Stimulated activated naive CD8-positive, alpha-beta T cell treated with anti-CD3 and anti-CD28 coated beads, Interleukin-15, Interleukin-2, amounts not matched to agents 100 ng/mL and 50 ng/mL, for 24 hours (primary cell): Measurements from ENCODE around the gene GZMH.
A peak's percentile ranks its signal among the peaks of the same experiment; 100 is the strongest.
"Not testable (repeated sequence)": the region's sequence is repeated elsewhere in the genome, so short reads cannot be mapped to it uniquely, and the experiment has no call there.

ENCODE experiments used
- H3K27ac Mint-ChIP-seq: one replicate; pipeline ENCODE4 v1.8.0; 2021; ENCODE audit warnings: mild to moderate bottlenecking, mixed read lengths
- H3K27me3 Mint-ChIP-seq: one replicate; pipeline ENCODE4 v1.8.0; 2021; ENCODE audit warnings: mixed read lengths
- H3K36me3 Mint-ChIP-seq: one replicate; pipeline ENCODE4 v1.8.0; 2021; ENCODE audit warnings: low read depth, mixed read lengths
- H3K4me1 Mint-ChIP-seq: one replicate; pipeline ENCODE4 v1.8.0; 2021; ENCODE audit warnings: low read depth, mixed read lengths
- H3K4me3 Mint-ChIP-seq: one replicate; pipeline ENCODE4 v1.8.0; 2021; ENCODE audit warnings: mild to moderate bottlenecking, mixed read lengths
- H3K9me3 Mint-ChIP-seq: one replicate; pipeline ENCODE4 v1.8.0; 2021; ENCODE audit warnings: mixed read lengths

Gene GZMH

GRCh38 chr14:24612196-24612595, 2.7 kb upstream of the GZMH start:
- Mint-ChIP-seq H3K4me1 (peaks cover 70% of the 10 kb centered on the region), H3K9me3 (peaks cover 9% of the 10 kb centered on the region), H3K27me3 (no peaks in the 10 kb centered on the region), H3K4me3 (no peak overlapping the region), H3K36me3 (no peaks in the 10 kb centered on the region), H3K27ac (peak overlapping the region; percentile 60)

- Mint-ChIP-seq H3K27ac (peak overlapping the region; percentile 51), H3K4me1 (peaks cover 74% of the 10 kb centered on the region), H3K4me3 (peak overlapping the region; percentile 83), H3K36me3 (no peaks in the 10 kb centered on the region), H3K27me3 (no peaks in the 10 kb centered on the region), H3K9me3 (peaks cover 9% of the 10 kb centered on the region)
Measured at GRCh38 chr14:24607635-24608514, 1.6 kb downstream of the GZMH start.

- no peaks in the 10 kb centered on the region for H3K27me3 Mint-ChIP-seq
- H3K9me3 Mint-ChIP-seq, result peaks cover 9% of the 10 kb centered on the region
- H3K27ac Mint-ChIP-seq, result peak overlapping the region; percentile 61
- H3K36me3 Mint-ChIP-seq, result no peaks in the 10 kb centered on the region
- H3K4me1 Mint-ChIP-seq, result peaks cover 66% of the 10 kb centered on the region
- peak overlapping the region; percentile 83 for H3K4me3 Mint-ChIP-seq
Measured at GRCh38 chr14:24607081-24607480, 2.4 kb downstream of the GZMH start.

GRCh38 chr14:24606297-24606696, 3.2 kb downstream of the GZMH start:
- H3K36me3 Mint-ChIP-seq, result no peaks in the 10 kb centered on the region
- no peaks in the 10 kb centered on the region for H3K27me3 Mint-ChIP-seq
- peaks cover 58% of the 10 kb centered on the region for H3K4me1 Mint-ChIP-seq
- peak overlapping the region; percentile 83 for H3K4me3 Mint-ChIP-seq
- H3K9me3 Mint-ChIP-seq, result peaks cover 3% of the 10 kb centered on the region
- peak overlapping the region; percentile 98 for H3K27ac Mint-ChIP-seq

- no peaks in the 10 kb centered on the region for H3K36me3 Mint-ChIP-seq
- peaks cover 54% of the 10 kb centered on the region for H3K4me1 Mint-ChIP-seq
- H3K4me3 Mint-ChIP-seq, result peak overlapping the region; percentile 83
- H3K9me3 Mint-ChIP-seq, result no peaks in the 10 kb centered on the region
- H3K27ac Mint-ChIP-seq, result peak overlapping the region; percentile 98
- H3K27me3 Mint-ChIP-seq, result no peaks in the 10 kb centered on the region
Measured at GRCh38 chr14:24605435-24606190, 3.9 kb downstream of the GZMH start.

- Mint-ChIP-seq H3K27me3 (peaks cover 11% of the 10 kb centered on the region), H3K36me3 (peaks cover 10% of the 10 kb centered on the region), H3K9me3 (peaks cover 30% of the 10 kb centered on the region), H3K4me1 (peaks cover 3% of the 10 kb centered on the region), H3K27ac (no peak overlapping the region), H3K4me3 (no peak overlapping the region)
Measured at GRCh38 chr14:24597403-24597802, 12.1 kb downstream of the GZMH start.

GRCh38 chr14:24595073-24595808, 14.2 kb downstream of the GZMH start:
- no peak overlapping the region for H3K4me3 Mint-ChIP-seq
- H3K4me1 Mint-ChIP-seq, result peaks cover 3% of the 10 kb centered on the region
- H3K27me3 Mint-ChIP-seq, result peaks cover 17% of the 10 kb centered on the region
- peaks cover 10% of the 10 kb centered on the region for H3K36me3 Mint-ChIP-seq
- no peak overlapping the region for H3K27ac Mint-ChIP-seq
- H3K9me3 Mint-ChIP-seq, result peaks cover 33% of the 10 kb centered on the region

GRCh38 chr14:24591004-24591403, 18.5 kb downstream of the GZMH start:
- H3K4me1 Mint-ChIP-seq, H3K36me3 Mint-ChIP-seq, H3K4me3 Mint-ChIP-seq, H3K27ac Mint-ChIP-seq: not testable (repeated sequence)
- peaks cover 20% of the 10 kb centered on the region for H3K27me3 Mint-ChIP-seq
- H3K9me3 Mint-ChIP-seq, result peaks cover 25% of the 10 kb centered on the region

- H3K4me1 Mint-ChIP-seq, H3K27ac Mint-ChIP-seq, H3K36me3 Mint-ChIP-seq, H3K4me3 Mint-ChIP-seq, H3K27me3 Mint-ChIP-seq: not testable (repeated sequence)
- H3K9me3 Mint-ChIP-seq, result peaks cover 18% of the 10 kb centered on the region
Measured at GRCh38 chr14:24584402-24584801, 25.1 kb downstream of the GZMH start.

GRCh38 chr14:24578558-24578957, 30.9 kb downstream of the GZMH start:
- Mint-ChIP-seq H3K27ac (no peak overlapping the region), H3K27me3 (no peaks in the 10 kb centered on the region), H3K9me3 (no peaks in the 10 kb centered on the region), H3K36me3 (no peaks in the 10 kb centered on the region), H3K4me1 (no peaks in the 10 kb centered on the region), H3K4me3 (no peak overlapping the region)

GRCh38 chr14:24576771-24577170, 32.7 kb downstream of the GZMH start:
- no peak overlapping the region for H3K4me3 Mint-ChIP-seq
- H3K9me3 Mint-ChIP-seq, result no peaks in the 10 kb centered on the region
- no peaks in the 10 kb centered on the region for H3K36me3 Mint-ChIP-seq
- H3K27me3 Mint-ChIP-seq, result no peaks in the 10 kb centered on the region
- H3K4me1 Mint-ChIP-seq, result no peaks in the 10 kb centered on the region
- no peak overlapping the region for H3K27ac Mint-ChIP-seq

- no peaks in the 10 kb centered on the region for H3K27me3 Mint-ChIP-seq
- no peak within 1 kb of the TSS for H3K27ac Mint-ChIP-seq
- no peak within 1 kb of the TSS for H3K4me3 Mint-ChIP-seq
- H3K4me1 Mint-ChIP-seq, result no peaks in the 10 kb centered on the region
- no peaks in the 10 kb centered on the region for H3K9me3 Mint-ChIP-seq
- H3K36me3 Mint-ChIP-seq, result no peaks in the 10 kb centered on the region
Measured at GRCh38 chr14:24576182-24576581, 33.3 kb downstream of the GZMH start, which contains the start of gene CTSG. Gene CTSG (minus strand): TSS chr14:24576250. CDS start chr14:24576223, 27 bp downstream.

- H3K9me3 Mint-ChIP-seq, result peaks cover 4% of the 10 kb centered on the region
- no peaks in the 10 kb centered on the region for H3K4me1 Mint-ChIP-seq
- H3K4me3 Mint-ChIP-seq, result no peak overlapping the region
Measured at GRCh38 chr14:24574206-24574774, 35.2 kb downstream of the GZMH start.

GRCh38 chr14:24566318-24566717, 43.2 kb downstream of the GZMH start:
- Mint-ChIP-seq H3K4me1 (no peaks in the 10 kb centered on the region), H3K27me3 (peaks cover 7% of the 10 kb centered on the region), H3K36me3 (peaks cover 7% of the 10 kb centered on the region), H3K27ac (no peak overlapping the region), H3K4me3 (no peak overlapping the region), H3K9me3 (peaks cover 30% of the 10 kb centered on the region)

More at GRCh38 chr14:24574206-24574774, 35.2 kb downstream of the GZMH start:
- H3K27me3 Mint-ChIP-seq, result no peaks in the 10 kb centered on the region
- H3K27ac Mint-ChIP-seq, result no peak overlapping the region
- no peaks in the 10 kb centered on the region for H3K36me3 Mint-ChIP-seq
